Tibial artery (tissue), 4 donors: ENCODE results near the gene ADGRD2.
A peak's percentile ranks its signal among the peaks of the same experiment; 100 is the strongest.

Experiments used
- DNase-seq, 2 donors: peaks; one replicate each; pipeline ENCODE4 v3.0.0-alpha.2; 2019
- H3K27ac ChIP-seq, 2 donors: fragments of 200-600 bp; sonication (generic) in 1 of 2; 1 replicate in 1 of 2; 2 replicates in 1 of 2; pipeline ENCODE4 v1.5.1; 2018 to 2019; ENCODE audit warnings: mild to moderate bottlenecking in 1 of 2
- H3K27me3 ChIP-seq, 2 donors: fragments of 200-600 bp; sonication (generic) in 1 of 2; one replicate each; pipeline versions ENCODE4 v1.5.1 to v1.6.0; 2016 to 2019
- H3K36me3 ChIP-seq, 3 donors: fragments of 200-600 bp; sonication (generic) in 2 of 3; one replicate each; pipeline ENCODE4 v1.5.1; 2016 to 2019; ENCODE audit warnings: mild to moderate bottlenecking in 2 of 3
- H3K4me1 ChIP-seq, 4 donors: fragments of 200-600 bp; sonication (generic) in 2 of 4; 1 replicate in 3 of 4; 2 replicates in 1 of 4; pipeline ENCODE4 v1.5.1; 2016 to 2019
- H3K4me3 ChIP-seq, 2 donors: fragments of 200-600 bp; sonication (generic) in 1 of 2; 1 replicate in 1 of 2; 2 replicates in 1 of 2; pipeline ENCODE4 v1.5.1; 2018 to 2019; ENCODE audit warnings: mild to moderate bottlenecking in 2 of 2
- H3K9me3 ChIP-seq, 3 donors: fragments of 200-600 bp; sonication (generic) in 1 of 3; one replicate each; pipeline ENCODE4 v1.5.1; 2016 to 2019
- CTCF ChIP-seq, 2 experiments: fragments of 200-600 bp in 1 of 2; fragments of 450-650 bp in 1 of 2; IDR thresholded peaks; one replicate each; pipeline ENCODE4 v1.5.1; 2017 to 2019; ENCODE audit warnings: antibody characterized with exemption in 2 of 2, mild to moderate bottlenecking in 1 of 2, moderate library complexity in 1 of 2
- intact Hi-C: fragments of 100-400 bp; cut with DNase I; formaldehyde crosslinking; loops from one replicate; pipeline ENCODE4 v1.15.0; 2023; ENCODE audit warnings: low total_unique reads

ADGRD2 gene

GRCh38 chr9:124473310-124473709, 23.1 kb downstream of the ADGRD2 start:
- H3K4me3 ChIP-seq: no peak overlapping the region
- DNase-seq: no peak
- no peaks in the 10 kb centered on the region for H3K9me3 ChIP-seq
- intact Hi-C loops: no loop called here
- TF ChIP-seq CTCF (IDR thresholded peaks at IDR 0.05): no peak
- H3K4me1 ChIP-seq: peaks cover 0 to 15% (median 10%) of the 10 kb centered on the region in 4 donors
- no peaks in the 10 kb centered on the region for H3K36me3 ChIP-seq
- H3K27ac ChIP-seq: no peak overlapping the region
- peaks cover 0 to 87% of the 10 kb centered on the region in 2 donors for H3K27me3 ChIP-seq

- H3K36me3 ChIP-seq: no peaks in the 10 kb centered on the region
- no peak for TF ChIP-seq CTCF (IDR thresholded peaks at IDR 0.05)
- H3K9me3 ChIP-seq: no peaks in the 10 kb centered on the region
- no peak overlapping the region for H3K27ac ChIP-seq
- peaks cover 0 to 16% (median 10%) of the 10 kb centered on the region in 4 donors for H3K4me1 ChIP-seq
- intact Hi-C loops: no loop called here
- H3K27me3 ChIP-seq: peaks cover 0 to 87% of the 10 kb centered on the region in 2 donors
- H3K4me3 ChIP-seq: no peak overlapping the region
- DNase-seq: no peak
These were observed 23.9 kb downstream of the ADGRD2 start for GRCh38 chr9:124474151-124474550.

DNA sequence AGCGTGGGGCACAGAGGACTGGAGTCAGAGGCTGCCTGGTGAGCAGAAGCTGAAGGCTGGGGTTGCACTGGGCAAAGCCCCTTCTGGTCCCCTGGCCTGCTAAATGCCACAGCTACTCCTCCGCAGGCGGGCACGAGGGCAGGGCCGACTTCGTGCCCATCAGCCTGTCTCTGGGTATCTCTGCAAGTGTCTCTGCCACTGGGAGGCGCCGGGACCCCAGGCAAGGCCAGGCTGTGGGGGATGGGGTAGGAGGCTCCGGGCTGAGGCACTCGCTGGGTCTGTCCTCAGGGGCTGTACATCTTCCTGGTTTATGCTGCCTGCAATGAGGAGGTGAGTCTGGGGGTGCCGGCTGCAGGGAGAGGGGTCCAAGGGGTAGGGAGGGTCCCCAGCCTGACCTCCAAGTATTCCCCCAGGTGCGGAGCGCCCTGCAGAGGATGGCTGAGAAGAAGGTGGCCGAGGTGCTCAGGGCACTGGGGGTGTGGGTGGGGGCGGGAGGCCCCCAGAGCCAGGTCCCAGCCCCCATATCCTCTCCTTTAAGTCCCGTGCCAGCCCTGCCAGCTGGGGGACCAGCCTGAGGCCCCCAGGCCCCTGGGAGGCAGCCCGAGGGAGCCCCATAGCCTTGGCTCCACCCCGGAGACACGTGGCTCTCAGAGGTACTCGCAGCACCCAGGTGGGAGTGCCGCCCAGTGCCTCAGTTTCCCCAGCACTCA, 25.1 kb downstream of the ADGRD2 start:
- DNase-seq: no peak
- Histone ChIP-seq H3K27ac (no peak overlapping the region), H3K9me3 (no peaks in the 10 kb centered on the region), H3K36me3 (no peaks in the 10 kb centered on the region), H3K4me1 (peaks cover 0 to 16% (median 10%) of the 10 kb centered on the region in 4 donors), H3K27me3 (peaks cover 0 to 88% of the 10 kb centered on the region in 2 donors), H3K4me3 (no peak overlapping the region)
- TF ChIP-seq CTCF (IDR thresholded peaks at IDR 0.05): no peak
- intact Hi-C loops: no loop called here

DNA sequence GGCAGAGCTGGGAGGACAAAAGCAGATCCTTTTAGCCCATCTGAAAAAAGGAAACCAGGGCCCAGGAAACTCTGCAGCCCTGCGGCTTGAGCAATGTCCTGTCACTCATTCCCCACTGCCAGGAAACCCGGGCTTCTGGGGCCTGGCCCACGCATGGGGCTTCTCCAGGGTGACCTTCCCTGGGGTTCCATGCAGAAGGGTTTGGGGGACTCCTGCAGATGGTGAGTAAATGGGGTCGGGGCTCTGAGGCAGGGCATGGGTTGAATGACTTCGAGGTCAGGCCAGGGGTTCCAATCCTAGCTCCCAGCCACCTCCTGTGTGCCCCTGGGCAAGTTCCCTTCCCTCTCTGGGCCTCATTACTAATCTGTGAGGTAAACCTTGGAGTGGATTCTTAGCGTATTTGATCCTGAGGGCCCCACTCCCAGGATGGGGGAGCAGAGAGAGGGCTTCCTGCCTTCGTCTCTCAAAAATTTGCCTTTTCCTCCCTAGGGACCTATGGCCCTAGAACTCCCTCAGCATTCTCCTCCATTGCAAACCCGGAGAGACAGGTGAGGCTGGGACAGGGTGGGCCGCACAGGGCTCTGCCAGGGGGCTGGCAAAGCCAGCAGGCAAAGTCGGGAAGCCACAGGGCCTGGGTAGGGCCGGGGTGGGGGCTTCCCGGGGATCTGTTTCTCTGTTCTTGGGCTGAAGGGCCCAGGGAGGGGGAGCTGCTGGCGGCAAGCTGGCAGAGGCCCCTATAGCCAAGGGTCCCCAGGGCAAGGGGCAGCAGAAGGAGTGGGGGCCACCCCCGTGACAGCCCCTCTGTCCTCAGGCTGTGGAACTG, 25.8 kb downstream of the ADGRD2 start:
- Histone ChIP-seq H3K4me3 (no peak overlapping the region), H3K27ac (no peak overlapping the region), H3K9me3 (no peaks in the 10 kb centered on the region), H3K36me3 (no peaks in the 10 kb centered on the region), H3K4me1 (peaks cover 0 to 16% (median 10%) of the 10 kb centered on the region in 4 donors), H3K27me3 (peaks cover 0 to 88% of the 10 kb centered on the region in 2 donors)
- DNase-seq: no peak
- TF ChIP-seq CTCF (IDR thresholded peaks at IDR 0.05): no peak
- intact Hi-C loops: no loop called here

GRCh38 chr9:124477211-124477647, 27.0 kb downstream of the ADGRD2 start:
- H3K36me3 ChIP-seq: no peaks in the 10 kb centered on the region
- no peak for DNase-seq
- no peak overlapping the region for H3K27ac ChIP-seq
- H3K27me3 ChIP-seq: peaks cover 0 to 90% of the 10 kb centered on the region in 2 donors
- TF ChIP-seq CTCF (IDR thresholded peaks at IDR 0.05): no peak
- intact Hi-C loops: no loop called here
- peaks cover 0 to 16% (median 10%) of the 10 kb centered on the region in 4 donors for H3K4me1 ChIP-seq
- peak overlapping the region in 1 of 2 donors; percentile 27 for H3K4me3 ChIP-seq
- H3K9me3 ChIP-seq: no peaks in the 10 kb centered on the region
